GM19372 (cell line): Measurements from ENCODE around the gene IRX4.
"Not testable (repeated sequence)": the region's sequence is repeated elsewhere in the genome, so short reads cannot be mapped to it uniquely, and the experiment has no call there.

ENCODE experiments used
- ATAC-seq: cut with Tn5 transposase; IDR thresholded peaks from one replicate; pipeline ENCODE4 v1.9.1; 2021; ENCODE audit warnings: mild to moderate bottlenecking, low read depth, moderate library complexity; ENCODE audit not compliant: unreplicated experiment

IRX4 gene

GRCh38 chr5:1865486-1865885 is 17.2 kb downstream of the IRX4 start:
- no peak for ATAC-seq

GRCh38 chr5:1864896-1865440 is 17.8 kb downstream of the IRX4 start:
- no peak for ATAC-seq

- no peak for ATAC-seq
Observed at GRCh38 chr5:1860949-1861348, 21.8 kb downstream of the IRX4 start.

GRCh38 chr5:1860021-1860610 is 22.6 kb downstream of the IRX4 start:
- ATAC-seq = no peak

- ATAC-seq = no peak
Observed at GRCh38 chr5:1859099-1859498, 23.6 kb downstream of the IRX4 start.

GRCh38 chr5:1858436-1858835 is 24.3 kb downstream of the IRX4 start:
- ATAC-seq = no peak

GRCh38 chr5:1857256-1857600 is 25.5 kb downstream of the IRX4 start:
- no peak for ATAC-seq

GRCh38 chr5:1856596-1857255 is 26.0 kb downstream of the IRX4 start:
- no peak for ATAC-seq

- ATAC-seq = no peak
Observed at GRCh38 chr5:1855596-1855995, 27.1 kb downstream of the IRX4 start.

- no peak for ATAC-seq
Observed at GRCh38 chr5:1855075-1855474, 27.6 kb downstream of the IRX4 start.

- no peak for ATAC-seq
Observed at GRCh38 chr5:1853531-1853930, 29.2 kb downstream of the IRX4 start.

- no peak for ATAC-seq
Observed at GRCh38 chr5:1852324-1852947, 30.3 kb downstream of the IRX4 start.

GRCh38 chr5:1851290-1851934 is 31.3 kb downstream of the IRX4 start:
- no peak for ATAC-seq

- ATAC-seq = no peak
Observed at GRCh38 chr5:1850324-1851154, 32.2 kb downstream of the IRX4 start.

- no peak for ATAC-seq
Observed at GRCh38 chr5:1847611-1848010, 35.1 kb downstream of the IRX4 start.

GRCh38 chr5:1847056-1847455 is 35.7 kb downstream of the IRX4 start:
- ATAC-seq = no peak

- no peak for ATAC-seq
Observed at GRCh38 chr5:1846583-1846982, 36.1 kb downstream of the IRX4 start.

- no peak for ATAC-seq
Observed at GRCh38 chr5:1845696-1846095, 37.0 kb downstream of the IRX4 start.

- no peak for ATAC-seq
Observed at GRCh38 chr5:1844708-1845436, 37.9 kb downstream of the IRX4 start.

GRCh38 chr5:1843761-1844160 is 39.0 kb downstream of the IRX4 start:
- not testable (repeated sequence) for ATAC-seq
